ENCODE results near the gene SEPHS2.

SEPHS2 gene

DNA sequence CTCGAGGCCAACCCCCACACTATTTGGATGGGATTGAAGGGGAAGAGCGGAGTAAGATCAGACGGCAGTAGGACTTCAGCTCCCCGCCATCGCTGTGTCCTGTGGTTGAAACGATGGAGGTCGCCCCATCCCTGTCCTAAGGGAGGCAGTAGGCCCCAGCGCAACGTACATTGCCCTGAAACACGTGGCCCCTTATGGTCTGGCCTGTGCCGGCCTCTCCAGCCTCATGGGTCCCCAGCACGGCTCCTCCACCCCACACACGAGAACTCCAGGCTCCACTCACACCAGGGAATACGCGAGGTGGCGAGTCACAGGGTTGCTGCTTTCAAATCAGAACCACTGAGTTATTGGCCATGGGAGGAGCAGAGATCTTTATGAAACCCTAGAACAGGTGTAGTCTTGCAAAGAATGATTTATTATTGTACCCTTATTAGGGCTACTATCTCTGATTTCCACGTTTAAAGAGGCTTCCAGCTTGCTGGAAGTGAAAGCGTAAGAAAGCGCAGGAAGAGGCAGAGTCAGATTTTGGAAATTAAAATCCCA is 15.2 kb downstream of the SEPHS2 start:
- CTCF ChIA-PET, result interaction anchor here (0.8 to 2.4 kb wide), 28 partner anchors 10 to 338 kb away, joined by 3 to 24 read pairs (median 6); partner anchors contain the start of genes TBX6, ZNF48, ZNF688 and ZNF747

GRCh38 chr16:30429678-30430427 is 15.8 kb downstream of the SEPHS2 start, which contains the start of gene DCTPP1:
DCTPP1 (minus strand) TSS chr16:30430030; CDS start chr16:30429980, 50 bp downstream.
- peak; percentile 98 for DNase-seq (ENCODE audit: extremely low spot score)
- peak; percentile 94 for TF ChIP-seq TARDBP (IDR thresholded peaks at IDR 0.05)
- peak; percentile 70; the same call in 1 of the 2 replicates for TF ChIP-seq CTBP1 (IDR thresholded peaks at IDR 0.05; ENCODE audit: borderline replicate concordance)
- no peak for TF ChIP-seq PKNOX1 (IDR thresholded peaks at IDR 0.05)
- TF ChIP-seq L3MBTL2 (conservative IDR thresholded peaks at IDR 0.05), result peak; percentile 97
- TF ChIP-seq ARNT (IDR thresholded peaks at IDR 0.05), result no peak
- POLR2A ChIA-PET, result interaction anchor here (0.6 to 2.9 kb wide), 59 partner anchors 9 to 466 kb away, joined by 3 to 50 read pairs (median 5); partner anchors contain the start of genes ALDOA, CD2BP2, SEPHS2 and SRCAP
- CTCF ChIA-PET, result interaction anchor here (0.6 to 2.4 kb wide), 46 partner anchors 9 to 369 kb away, joined by 3 to 24 read pairs (median 4); partner anchors contain the start of genes CORO1A, SEPHS2, TBX6 and ZNF48

More for the DNA sequence above, 15.2 kb downstream of the SEPHS2 start:
- TF ChIP-seq HDGF (IDR thresholded peaks at IDR 0.05; ENCODE audit: borderline replicate concordance) (no peak; the same call in 1 of the 2 replicates), L3MBTL2 (conservative IDR thresholded peaks at IDR 0.05) (peak; percentile 97), ZNF384 (IDR thresholded peaks at IDR 0.05) (no peak)
- POLR2A ChIA-PET, result interaction anchor here (0.6 to 2.9 kb wide), 58 partner anchors 9 to 465 kb away, joined by 3 to 50 read pairs (median 5); partner anchors contain the start of genes ALDOA, CD2BP2, SEPHS2 and SRCAP
- DNase-seq (ENCODE audit: extremely low spot score), result no peak

DNA sequence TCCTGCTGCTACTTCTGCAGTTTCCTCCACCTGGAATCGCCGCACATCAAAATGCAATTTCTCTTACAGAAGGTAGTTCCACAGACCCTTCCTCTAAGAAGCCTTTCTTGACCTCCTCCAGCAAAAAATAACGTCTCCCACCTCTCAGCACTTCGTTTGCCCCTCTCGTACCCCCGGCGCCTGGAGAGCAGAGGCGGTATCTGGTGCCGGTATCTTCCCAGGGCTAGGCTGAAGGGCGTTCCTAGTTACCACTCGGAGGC is 16.3 kb downstream of the SEPHS2 start:
- ChIA-PET CTCF (interaction anchor here (0.6 to 2.4 kb wide), 46 partner anchors 8 to 369 kb away, joined by 3 to 24 read pairs (median 4); partner anchors contain the start of genes CORO1A, SEPHS2, TBX6 and ZNF48), POLR2A (interaction anchor here (0.6 to 2.9 kb wide), 56 partner anchors 9 to 466 kb away, joined by 3 to 50 read pairs (median 5); partner anchors contain the start of genes ALDOA, CD2BP2, SEPHS2 and SRCAP)
- 0 out of 2 replicates have a peak, but pooled peaks have one; percentile 43 for TF ChIP-seq CTBP1 (IDR thresholded peaks at IDR 0.05; ENCODE audit: borderline replicate concordance)
- no peak for TF ChIP-seq ELF4 (IDR thresholded peaks at IDR 0.05)
- TF ChIP-seq SP1 (IDR thresholded peaks at IDR 0.05), result no peak
- peak; percentile 40 for DNase-seq (ENCODE audit: extremely low spot score)

- POLR2A ChIA-PET, result interaction anchor here (1.0 kb wide), 1 partner anchor 182 kb away, joined by 3 read pairs; the partner anchor contains the start of gene ZNF689
- no peak for DNase-seq (ENCODE audit: extremely low spot score)
- TF ChIP-seq SP1 (IDR thresholded peaks at IDR 0.05) (no peak), BHLHE40 (IDR thresholded peaks at IDR 0.05; ENCODE audit: borderline replicate concordance) (no peak), CTBP1 (IDR thresholded peaks at IDR 0.05; ENCODE audit: borderline replicate concordance) (no peak), L3MBTL2 (conservative IDR thresholded peaks at IDR 0.05) (no peak), SUZ12 (IDR thresholded peaks at IDR 0.05) (no peak), FOXA1 (IDR thresholded peaks at IDR 0.05) (no peak), FOXK2 (IDR thresholded peaks at IDR 0.05) (no peak), ZNF384 (IDR thresholded peaks at IDR 0.05) (no peak), TARDBP (IDR thresholded peaks at IDR 0.05) (no peak), FOXM1 (IDR thresholded peaks at IDR 0.05; ENCODE audit: borderline replicate concordance) (no peak), ARNT (IDR thresholded peaks at IDR 0.05) (no peak), HDGF (IDR thresholded peaks at IDR 0.05; ENCODE audit: borderline replicate concordance) (no peak), NFRKB (IDR thresholded peaks at IDR 0.05) (no peak), ELF4 (IDR thresholded peaks at IDR 0.05) (no peak), LEF1 (IDR thresholded peaks at IDR 0.05; ENCODE audit: borderline replicate concordance) (no peak), PKNOX1 (IDR thresholded peaks at IDR 0.05) (no peak)
- CTCF ChIA-PET, result no interaction called here
Measured at GRCh38 chr16:30428055-30428454, 17.6 kb downstream of the SEPHS2 start.

DNA sequence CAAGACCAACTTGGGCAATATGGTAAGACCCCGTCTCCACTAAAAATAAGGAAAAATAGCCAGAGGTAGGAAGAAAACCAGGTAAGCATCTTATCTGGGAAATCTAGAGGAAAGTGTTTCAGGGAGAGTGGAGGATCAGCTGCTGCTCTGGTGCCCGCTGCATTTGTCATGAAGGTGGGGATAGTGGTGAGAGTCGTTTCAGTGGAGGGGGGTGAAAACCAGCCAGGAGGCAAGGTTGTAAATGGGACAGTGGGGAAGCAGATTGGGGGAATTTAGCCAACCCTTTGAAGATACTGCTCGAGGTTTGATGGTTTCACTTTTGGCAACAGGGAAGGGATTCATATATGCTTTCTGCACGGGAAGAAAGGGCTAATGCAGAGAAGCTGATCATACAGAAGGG is 24.7 kb downstream of the SEPHS2 start:
- no peak for TF ChIP-seq BHLHE40 (IDR thresholded peaks at IDR 0.05; ENCODE audit: borderline replicate concordance)
- TF ChIP-seq SUZ12 (IDR thresholded peaks at IDR 0.05), result no peak
- TF ChIP-seq FOXM1 (IDR thresholded peaks at IDR 0.05; ENCODE audit: borderline replicate concordance), result no peak
- TF ChIP-seq ELF4 (IDR thresholded peaks at IDR 0.05), result no peak
- TF ChIP-seq SP1 (IDR thresholded peaks at IDR 0.05), result no peak
- TF ChIP-seq FOXK2 (IDR thresholded peaks at IDR 0.05), result no peak
- no peak for TF ChIP-seq LEF1 (IDR thresholded peaks at IDR 0.05; ENCODE audit: borderline replicate concordance)
- no peak for TF ChIP-seq TARDBP (IDR thresholded peaks at IDR 0.05)
- TF ChIP-seq L3MBTL2 (conservative IDR thresholded peaks at IDR 0.05), result no peak
- no peak for TF ChIP-seq NFRKB (IDR thresholded peaks at IDR 0.05)
- no peak for TF ChIP-seq PKNOX1 (IDR thresholded peaks at IDR 0.05)
- no peak for TF ChIP-seq FOXA1 (IDR thresholded peaks at IDR 0.05)
- no peak for TF ChIP-seq CTBP1 (IDR thresholded peaks at IDR 0.05; ENCODE audit: borderline replicate concordance)
- TF ChIP-seq ZNF384 (IDR thresholded peaks at IDR 0.05), result no peak
- no peak for TF ChIP-seq HDGF (IDR thresholded peaks at IDR 0.05; ENCODE audit: borderline replicate concordance)
- no peak for DNase-seq (ENCODE audit: extremely low spot score)
- POLR2A ChIA-PET, result interaction anchor here (1.1 to 2.0 kb wide), 4 partner anchors 9 to 25 kb away, joined by 3 to 8 read pairs (median 3); partner anchors contain the start of gene DCTPP1
- CTCF ChIA-PET, result interaction anchor here (1.6 to 1.7 kb wide), 2 partner anchors 9 to 12 kb away, joined by 6 to 7 read pairs; partner anchors contain the start of gene DCTPP1
